ENCODE data around the gene L3MBTL2. TPM values are rescaled to one million over a fixed set of nuclear protein-coding genes. Genes with fewer than 3 reads are reported as not detected.
"Not testable (repeated sequence)": the region's sequence is repeated elsewhere in the genome, so short reads cannot be mapped to it uniquely, and the experiment has no call there.

L3MBTL2 gene
- 10 to 100 TPM; 23.0 to 37.3 TPM for total RNA-seq

DNA sequence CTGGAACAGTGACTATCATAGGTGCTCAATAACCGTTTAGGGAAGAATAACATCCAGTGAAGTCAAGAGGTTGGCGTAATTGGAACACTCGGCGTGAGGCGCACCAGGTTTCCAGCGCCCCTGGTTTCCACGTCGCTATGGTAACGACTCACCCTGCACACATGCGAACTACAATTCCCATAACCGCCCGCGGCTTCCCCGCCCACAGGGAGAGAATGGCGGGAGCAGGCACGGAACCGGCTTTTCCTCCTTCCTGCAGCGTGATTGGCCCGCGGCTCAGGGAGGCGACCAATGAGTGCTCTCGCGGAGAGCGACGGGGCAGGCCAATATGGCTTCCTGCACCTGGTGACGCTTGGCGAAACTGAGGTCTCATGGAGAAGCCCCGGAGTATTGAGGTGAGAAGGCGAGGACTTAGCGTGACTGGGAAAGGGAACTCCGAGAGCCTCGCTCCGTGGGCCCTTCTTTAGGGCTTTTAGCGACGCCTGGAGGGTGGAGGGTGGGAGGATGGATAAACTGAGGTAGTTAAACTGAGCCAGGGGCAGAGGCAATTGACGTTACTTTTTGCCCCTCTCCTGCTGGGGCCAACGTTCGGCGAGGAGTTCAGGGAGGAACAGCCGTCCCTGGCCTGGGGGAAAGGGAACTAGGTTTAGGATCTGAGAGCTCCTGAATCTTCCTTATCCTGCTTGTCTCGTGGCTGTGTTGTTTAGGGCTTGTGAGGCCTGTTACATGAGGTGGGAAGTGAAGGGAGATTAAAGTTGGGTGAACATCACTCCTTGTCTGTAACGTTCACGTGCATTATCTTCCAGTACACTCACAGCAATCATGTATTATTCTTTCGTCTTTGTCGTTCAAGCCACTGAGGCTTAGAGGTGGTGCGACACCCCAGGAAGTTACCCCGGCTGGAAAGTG, at the start of gene L3MBTL2:
L3MBTL2 (plus strand) TSS at position 321 of the 909 bp plus-strand sequence; CDS start at position 372, 51 bp downstream.
- Mint-ChIP-seq H3K27me3 (no peaks in the 10 kb centered on the region), H3K4me1 (peaks cover 6% of the 10 kb centered on the region), H3K9me3 (no peaks in the 10 kb centered on the region), H3K36me3 (ENCODE audit: low read depth) (peaks cover 30% of the 10 kb centered on the region), H3K27ac (peak within 1 kb of the TSS; percentile 91), H3K4me3 (peak within 1 kb of the TSS; percentile 90)
- ATAC-seq (replicated peaks) = peak; percentile 100

GRCh38 chr22:41157083-41157482, 48.0 kb upstream of the L3MBTL2 start:
- peaks cover 100% of the 10 kb centered on the region for H3K36me3 Mint-ChIP-seq (ENCODE audit: low read depth)

GRCh38 chr22:41169157-41169556, 36.0 kb upstream of the L3MBTL2 start:
- H3K9me3 Mint-ChIP-seq = no peaks in the 10 kb centered on the region
- H3K27ac Mint-ChIP-seq = peak overlapping the region; percentile 41
- no peak overlapping the region for H3K4me3 Mint-ChIP-seq
- no peak for ATAC-seq (replicated peaks)
- H3K4me1 Mint-ChIP-seq = no peaks in the 10 kb centered on the region
- no peaks in the 10 kb centered on the region for H3K27me3 Mint-ChIP-seq
- peaks cover 100% of the 10 kb centered on the region for H3K36me3 Mint-ChIP-seq (ENCODE audit: low read depth)

More at GRCh38 chr22:41157083-41157482, 48.0 kb upstream of the L3MBTL2 start:
- ATAC-seq (replicated peaks) = no peak
- Mint-ChIP-seq H3K9me3 (no peaks in the 10 kb centered on the region), H3K27ac (peak overlapping the region; percentile 62), H3K27me3 (no peaks in the 10 kb centered on the region), H3K4me1 (no peaks in the 10 kb centered on the region), H3K4me3 (no peak overlapping the region)

DNA sequence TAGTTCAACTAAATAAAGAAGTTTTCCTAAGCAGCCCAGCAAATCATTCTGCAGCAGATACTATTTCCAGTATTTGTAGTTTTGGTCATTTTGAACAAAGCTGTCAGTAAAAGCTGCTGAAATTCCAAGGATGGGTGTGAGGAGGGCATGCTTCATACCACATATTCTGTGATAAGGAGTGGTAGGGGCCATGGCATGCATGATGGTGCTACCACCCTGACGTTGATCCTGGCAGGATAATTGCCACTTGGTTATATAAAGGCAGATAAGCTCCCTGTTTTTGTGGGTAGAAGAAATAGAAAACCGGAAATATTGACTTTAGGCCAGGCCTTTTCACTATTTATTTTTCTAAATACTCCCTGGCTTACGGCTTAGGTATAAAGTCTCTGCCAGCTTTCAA, 33.1 kb upstream of the L3MBTL2 start:
- H3K9me3 Mint-ChIP-seq = no peaks in the 10 kb centered on the region
- no peak overlapping the region for H3K27ac Mint-ChIP-seq
- peaks cover 100% of the 10 kb centered on the region for H3K36me3 Mint-ChIP-seq (ENCODE audit: low read depth)
- H3K4me3 Mint-ChIP-seq = no peak overlapping the region
- no peaks in the 10 kb centered on the region for H3K27me3 Mint-ChIP-seq
- no peaks in the 10 kb centered on the region for H3K4me1 Mint-ChIP-seq
- ATAC-seq (replicated peaks) = no peak

DNA sequence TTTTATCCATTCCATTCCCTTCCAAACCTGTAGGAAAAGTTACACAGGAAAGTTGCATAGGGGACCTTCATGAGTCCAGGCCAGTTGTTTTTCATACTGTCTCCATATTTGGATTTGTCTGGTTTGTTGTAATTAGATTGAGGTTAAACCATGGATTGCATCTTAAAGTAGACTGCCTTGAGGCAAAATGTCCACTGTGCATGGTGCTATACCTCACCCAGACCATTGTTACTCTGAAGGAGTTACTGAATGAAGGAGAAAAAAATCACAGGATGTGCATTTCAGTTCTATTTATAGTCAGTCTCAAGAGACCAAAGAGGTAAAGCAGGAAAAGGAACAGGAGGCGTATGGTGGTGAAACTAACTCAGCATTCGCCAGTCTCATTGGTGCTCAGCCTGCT, 29.6 kb upstream of the L3MBTL2 start:
- ATAC-seq (replicated peaks) = no peak
- Mint-ChIP-seq H3K27me3 (no peaks in the 10 kb centered on the region), H3K36me3 (ENCODE audit: low read depth) (peaks cover 99% of the 10 kb centered on the region), H3K4me1 (no peaks in the 10 kb centered on the region), H3K4me3 (no peak overlapping the region), H3K9me3 (no peaks in the 10 kb centered on the region), H3K27ac (no peak overlapping the region)

DNA sequence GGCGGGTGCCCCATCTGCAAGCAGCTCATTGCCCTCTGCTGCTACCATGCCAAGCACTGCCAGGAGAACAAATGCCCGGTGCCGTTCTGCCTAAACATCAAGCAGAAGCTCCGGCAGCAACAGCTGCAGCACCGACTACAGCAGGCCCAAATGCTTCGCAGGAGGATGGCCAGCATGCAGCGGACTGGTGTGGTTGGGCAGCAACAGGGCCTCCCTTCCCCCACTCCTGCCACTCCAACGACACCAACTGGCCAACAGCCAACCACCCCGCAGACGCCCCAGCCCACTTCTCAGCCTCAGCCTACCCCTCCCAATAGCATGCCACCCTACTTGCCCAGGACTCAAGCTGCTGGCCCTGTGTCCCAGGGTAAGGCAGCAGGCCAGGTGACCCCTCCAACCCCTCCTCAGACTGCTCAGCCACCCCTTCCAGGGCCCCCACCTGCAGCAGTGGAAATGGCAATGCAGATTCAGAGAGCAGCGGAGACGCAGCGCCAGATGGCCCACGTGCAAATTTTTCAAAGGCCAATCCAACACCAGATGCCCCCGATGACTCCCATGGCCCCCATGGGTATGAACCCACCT, 28.0 kb upstream of the L3MBTL2 start:
- H3K27ac Mint-ChIP-seq = no peak overlapping the region
- H3K9me3 Mint-ChIP-seq = no peaks in the 10 kb centered on the region
- peaks cover 83% of the 10 kb centered on the region for H3K36me3 Mint-ChIP-seq (ENCODE audit: low read depth)
- no peak overlapping the region for H3K4me3 Mint-ChIP-seq
- peak; percentile 3 for ATAC-seq (replicated peaks)
- peaks cover 4% of the 10 kb centered on the region for H3K4me1 Mint-ChIP-seq
- H3K27me3 Mint-ChIP-seq = no peaks in the 10 kb centered on the region

DNA sequence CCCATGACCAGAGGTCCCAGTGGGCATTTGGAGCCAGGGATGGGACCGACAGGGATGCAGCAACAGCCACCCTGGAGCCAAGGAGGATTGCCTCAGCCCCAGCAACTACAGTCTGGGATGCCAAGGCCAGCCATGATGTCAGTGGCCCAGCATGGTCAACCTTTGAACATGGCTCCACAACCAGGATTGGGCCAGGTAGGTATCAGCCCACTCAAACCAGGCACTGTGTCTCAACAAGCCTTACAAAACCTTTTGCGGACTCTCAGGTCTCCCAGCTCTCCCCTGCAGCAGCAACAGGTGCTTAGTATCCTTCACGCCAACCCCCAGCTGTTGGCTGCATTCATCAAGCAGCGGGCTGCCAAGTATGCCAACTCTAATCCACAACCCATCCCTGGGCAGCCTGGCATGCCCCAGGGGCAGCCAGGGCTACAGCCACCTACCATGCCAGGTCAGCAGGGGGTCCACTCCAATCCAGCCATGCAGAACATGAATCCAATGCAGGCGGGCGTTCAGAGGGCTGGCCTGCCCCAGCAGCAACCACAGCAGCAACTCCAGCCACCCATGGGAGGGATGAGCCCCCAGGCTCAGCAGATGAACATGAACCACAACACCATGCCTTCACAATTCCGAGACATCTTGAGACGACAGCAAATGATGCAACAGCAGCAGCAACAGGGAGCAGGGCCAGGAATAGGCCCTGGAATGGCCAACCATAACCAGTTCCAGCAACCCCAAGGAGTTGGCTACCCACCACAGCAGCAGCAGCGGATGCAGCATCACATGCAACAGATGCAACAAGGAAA, 27.3 kb upstream of the L3MBTL2 start:
- no peaks in the 10 kb centered on the region for H3K9me3 Mint-ChIP-seq
- peak; percentile 18 for ATAC-seq (replicated peaks)
- H3K4me3 Mint-ChIP-seq = no peak overlapping the region
- H3K4me1 Mint-ChIP-seq = peaks cover 4% of the 10 kb centered on the region
- H3K27ac Mint-ChIP-seq = no peak overlapping the region
- H3K36me3 Mint-ChIP-seq (ENCODE audit: low read depth) = peaks cover 76% of the 10 kb centered on the region
- H3K27me3 Mint-ChIP-seq = no peaks in the 10 kb centered on the region

- Mint-ChIP-seq H3K27me3 (no peaks in the 10 kb centered on the region), H3K4me3 (no peak overlapping the region), H3K9me3 (no peaks in the 10 kb centered on the region), H3K27ac (peak overlapping the region; percentile 51), H3K36me3 (ENCODE audit: low read depth) (peaks cover 69% of the 10 kb centered on the region), H3K4me1 (peaks cover 4% of the 10 kb centered on the region)
- ATAC-seq (replicated peaks) = no peak
Observed at GRCh38 chr22:41178425-41178975, 26.6 kb upstream of the L3MBTL2 start.

GRCh38 chr22:41180362-41180761, 24.8 kb upstream of the L3MBTL2 start:
- not testable (repeated sequence) for H3K27me3 Mint-ChIP-seq; H3K9me3 Mint-ChIP-seq; H3K27ac Mint-ChIP-seq; H3K4me3 Mint-ChIP-seq; H3K4me1 Mint-ChIP-seq; ATAC-seq (replicated peaks)
- peaks cover 51% of the 10 kb centered on the region for H3K36me3 Mint-ChIP-seq (ENCODE audit: low read depth)

- H3K36me3 Mint-ChIP-seq (ENCODE audit: low read depth) = peaks cover 45% of the 10 kb centered on the region
- no peak overlapping the region for H3K27ac Mint-ChIP-seq
- ATAC-seq (replicated peaks) = no peak
- H3K27me3 Mint-ChIP-seq = no peaks in the 10 kb centered on the region
- peaks cover 4% of the 10 kb centered on the region for H3K4me1 Mint-ChIP-seq
- H3K4me3 Mint-ChIP-seq = no peak overlapping the region
- H3K9me3 Mint-ChIP-seq = no peaks in the 10 kb centered on the region
Observed at GRCh38 chr22:41180926-41181325, 24.2 kb upstream of the L3MBTL2 start.

GRCh38 chr22:41181349-41182241, 23.5 kb upstream of the L3MBTL2 start:
- Mint-ChIP-seq H3K4me1 (peaks cover 4% of the 10 kb centered on the region), H3K27me3 (no peaks in the 10 kb centered on the region), H3K4me3 (no peak overlapping the region), H3K36me3 (ENCODE audit: low read depth) (peaks cover 38% of the 10 kb centered on the region), H3K9me3 (no peaks in the 10 kb centered on the region), H3K27ac (no peak overlapping the region)
- ATAC-seq (replicated peaks) = no peak

- H3K4me1 Mint-ChIP-seq = peaks cover 4% of the 10 kb centered on the region
- H3K27ac Mint-ChIP-seq = no peak overlapping the region
- ATAC-seq (replicated peaks) = no peak
- no peaks in the 10 kb centered on the region for H3K27me3 Mint-ChIP-seq
- no peaks in the 10 kb centered on the region for H3K9me3 Mint-ChIP-seq
- H3K36me3 Mint-ChIP-seq (ENCODE audit: low read depth) = peaks cover 8% of the 10 kb centered on the region
- no peak overlapping the region for H3K4me3 Mint-ChIP-seq
Observed at GRCh38 chr22:41184679-41185078, 20.4 kb upstream of the L3MBTL2 start.

- no peak for ATAC-seq (replicated peaks)
- no peaks in the 10 kb centered on the region for H3K4me1 Mint-ChIP-seq
Observed at GRCh38 chr22:41191467-41191866, 13.6 kb upstream of the L3MBTL2 start.

More at GRCh38 chr22:41191467-41191866, 13.6 kb upstream of the L3MBTL2 start:
- H3K36me3 Mint-ChIP-seq (ENCODE audit: low read depth) = no peaks in the 10 kb centered on the region
- H3K4me3 Mint-ChIP-seq = no peak overlapping the region
- H3K27ac Mint-ChIP-seq = no peak overlapping the region
- H3K9me3 Mint-ChIP-seq = no peaks in the 10 kb centered on the region
- H3K27me3 Mint-ChIP-seq = no peaks in the 10 kb centered on the region

Measured in activated T-helper 17 cell treated with anti-CD3 and anti-CD28 coated beads, Interleukin-2, amount 50 U/mL, for 72 hours (primary cell).